ENCODE results near the gene SOX14.

SOX14 gene

GRCh38 chr3:137768361-137769321 is 4.5 kb downstream of the SOX14 start:
- no peak for DNase-seq

- no peak for DNase-seq
Observed at GRCh38 chr3:137769322-137770065, 5.4 kb downstream of the SOX14 start.

GRCh38 chr3:137770066-137770834 is 6.1 kb downstream of the SOX14 start:
- no peak for DNase-seq

GRCh38 chr3:137770835-137771399 is 6.8 kb downstream of the SOX14 start:
- DNase-seq, result no peak

- DNase-seq, result no peak
Observed at GRCh38 chr3:137771401-137772213, 7.5 kb downstream of the SOX14 start.

GRCh38 chr3:137772214-137772955 is 8.3 kb downstream of the SOX14 start:
- DNase-seq, result no peak

GRCh38 chr3:137778941-137779340 is 14.8 kb downstream of the SOX14 start:
- no peak for DNase-seq

GRCh38 chr3:137787529-137787928 is 23.4 kb downstream of the SOX14 start:
- no peak for DNase-seq

- no peak for DNase-seq
Observed at GRCh38 chr3:137789236-137789635, 25.1 kb downstream of the SOX14 start.

- no peak for DNase-seq
Observed at GRCh38 chr3:137792626-137793271, 28.6 kb downstream of the SOX14 start.

GRCh38 chr3:137796993-137797392 is 32.9 kb downstream of the SOX14 start:
- DNase-seq, result no peak

- no peak for DNase-seq
Observed at GRCh38 chr3:137803215-137803614, 39.1 kb downstream of the SOX14 start.

- no peak for DNase-seq
Observed at GRCh38 chr3:137807998-137808397, 43.9 kb downstream of the SOX14 start.

GRCh38 chr3:137809509-137809908 is 45.4 kb downstream of the SOX14 start:
- DNase-seq, result no peak

- DNase-seq, result no peak
Observed at GRCh38 chr3:137812023-137812422, 47.9 kb downstream of the SOX14 start.

GRCh38 chr3:137815251-137815650 is 51.1 kb downstream of the SOX14 start:
- no peak for DNase-seq
